ENCODE results near the gene N4BP3.

N4BP3 gene

GRCh38 chr5:178141550-178141949 is 28.2 kb downstream of the N4BP3 start:
- no peak for TF ChIP-seq CTCF (IDR thresholded peaks at IDR 0.05; ENCODE audit: low read depth, low read length, missing control alignments)
- H3K27me3 ChIP-seq (replicated peaks), result no peaks in the 10 kb centered on the region
- H3K27ac ChIP-seq, result no peak overlapping the region
- H3K36me3 ChIP-seq (replicated peaks), result peaks cover 25% of the 10 kb centered on the region
- H3K4me3 ChIP-seq (ENCODE audit: low read depth, low read length), result no peak overlapping the region
- in situ Hi-C loops (cut with HindIII; ENCODE audit: low pct_ligation_motif_present, low sequenced_read_pairs), result no loop called here
- DNase-seq, result no peak

DNA sequence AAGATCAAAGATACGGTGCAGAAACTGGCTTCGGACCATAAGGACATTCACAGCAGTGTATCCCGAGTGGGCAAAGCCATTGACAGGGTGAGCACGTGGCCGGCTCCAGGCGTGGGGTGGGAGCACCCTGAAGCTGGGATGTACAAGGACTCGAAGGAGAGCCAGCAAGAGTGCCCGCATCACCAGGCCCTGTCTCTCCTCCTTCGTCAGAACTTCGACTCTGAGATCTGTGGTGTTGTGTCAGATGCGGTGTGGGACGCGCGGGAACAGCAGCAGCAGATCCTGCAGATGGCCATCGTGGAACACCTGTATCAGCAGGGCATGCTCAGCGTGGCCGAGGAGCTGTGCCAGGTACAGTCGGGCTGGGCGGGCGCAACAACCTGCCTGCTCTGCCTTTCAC is 29.3 kb downstream of the N4BP3 start:
- Histone ChIP-seq H3K27me3 (replicated peaks) (no peaks in the 10 kb centered on the region), H3K27ac (no peak overlapping the region), H3K36me3 (replicated peaks) (peaks cover 36% of the 10 kb centered on the region), H3K4me3 (ENCODE audit: low read depth, low read length) (no peak overlapping the region)
- DNase-seq, result no peak
- in situ Hi-C loops (cut with HindIII; ENCODE audit: low pct_ligation_motif_present, low sequenced_read_pairs), result no loop called here
- TF ChIP-seq CTCF (IDR thresholded peaks at IDR 0.05; ENCODE audit: low read depth, low read length, missing control alignments), result no peak

GRCh38 chr5:178143246-178143645 is 29.9 kb downstream of the N4BP3 start:
- Histone ChIP-seq H3K27ac (no peak overlapping the region), H3K27me3 (replicated peaks) (no peaks in the 10 kb centered on the region), H3K4me3 (ENCODE audit: low read depth, low read length) (no peak overlapping the region), H3K36me3 (replicated peaks) (peaks cover 42% of the 10 kb centered on the region)
- in situ Hi-C loops (cut with HindIII; ENCODE audit: low pct_ligation_motif_present, low sequenced_read_pairs), result no loop called here
- no peak for DNase-seq
- no peak for TF ChIP-seq CTCF (IDR thresholded peaks at IDR 0.05; ENCODE audit: low read depth, low read length, missing control alignments)

DNA sequence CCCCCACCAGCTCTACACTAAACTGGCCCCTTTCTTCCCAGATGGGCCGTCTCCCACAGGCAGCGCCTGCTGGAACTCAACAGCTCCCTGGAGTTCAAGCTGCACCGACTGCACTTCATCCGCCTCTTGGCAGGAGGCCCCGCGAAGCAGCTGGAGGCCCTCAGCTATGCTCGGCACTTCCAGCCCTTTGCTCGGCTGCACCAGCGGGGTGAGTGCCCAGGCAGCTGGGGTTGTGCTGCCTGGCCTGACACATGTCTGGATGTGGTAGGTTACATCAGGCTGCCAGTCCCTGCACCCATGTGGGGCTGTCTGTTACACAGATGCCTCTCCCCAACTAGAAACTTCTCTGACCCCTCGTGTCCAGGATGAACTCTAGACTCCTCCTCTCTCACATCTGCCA is 30.6 kb downstream of the N4BP3 start:
- no peak for DNase-seq
- no peak for TF ChIP-seq CTCF (IDR thresholded peaks at IDR 0.05; ENCODE audit: low read depth, low read length, missing control alignments)
- in situ Hi-C loops (cut with HindIII; ENCODE audit: low pct_ligation_motif_present, low sequenced_read_pairs), result no loop called here
- Histone ChIP-seq H3K36me3 (replicated peaks) (peaks cover 42% of the 10 kb centered on the region), H3K27me3 (replicated peaks) (no peaks in the 10 kb centered on the region), H3K4me3 (ENCODE audit: low read depth, low read length) (no peak overlapping the region), H3K27ac (no peak overlapping the region)

DNA sequence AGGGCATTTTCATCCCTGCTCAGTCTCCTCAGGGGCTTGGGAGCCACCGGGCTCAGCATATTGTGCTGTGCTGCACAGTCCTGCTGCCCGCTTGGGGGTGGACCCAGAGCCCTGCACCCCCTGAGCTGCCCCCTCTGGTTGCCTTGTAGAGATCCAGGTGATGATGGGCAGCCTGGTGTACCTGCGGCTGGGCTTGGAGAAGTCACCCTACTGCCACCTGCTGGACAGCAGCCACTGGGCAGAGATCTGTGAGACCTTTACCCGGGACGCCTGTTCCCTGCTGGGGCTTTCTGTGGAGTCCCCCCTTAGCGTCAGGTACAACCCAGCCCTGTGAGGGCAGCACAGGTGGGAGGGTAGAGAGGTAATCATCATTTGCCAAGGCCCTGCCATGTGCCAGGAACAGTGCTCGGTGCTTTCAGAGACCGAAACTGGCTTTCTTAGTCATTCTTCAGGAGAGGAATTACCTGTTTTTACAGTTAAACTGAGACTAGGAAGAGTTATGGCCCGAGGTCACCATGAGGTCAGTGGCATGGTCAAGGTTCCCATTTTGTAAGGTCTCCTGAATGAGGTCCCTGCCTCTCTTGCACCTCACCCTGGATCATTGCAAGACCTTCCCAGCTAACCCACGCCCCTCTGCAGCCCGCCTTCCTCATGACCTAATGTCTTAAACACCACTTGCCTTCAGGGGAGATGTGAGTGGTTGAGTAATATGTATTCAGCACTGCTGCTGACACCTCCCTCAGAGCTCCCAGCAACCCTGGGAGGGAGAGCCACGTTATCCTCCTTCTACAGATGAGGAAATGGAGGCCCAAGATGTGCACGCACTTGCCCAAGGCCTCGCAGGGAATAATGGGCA is 32.9 kb downstream of the N4BP3 start:
- no peaks in the 10 kb centered on the region for H3K27me3 ChIP-seq (replicated peaks)
- H3K36me3 ChIP-seq (replicated peaks), result peaks cover 59% of the 10 kb centered on the region
- no peak overlapping the region for H3K27ac ChIP-seq
- H3K4me3 ChIP-seq (ENCODE audit: low read depth, low read length), result no peak overlapping the region
- peak; percentile 90 for TF ChIP-seq CTCF (IDR thresholded peaks at IDR 0.05; ENCODE audit: low read depth, low read length, missing control alignments)
- peak; percentile 47 for DNase-seq
- in situ Hi-C loops (cut with HindIII; ENCODE audit: low pct_ligation_motif_present, low sequenced_read_pairs), result no loop called here

- H3K27me3 ChIP-seq (replicated peaks), result no peaks in the 10 kb centered on the region
- no peak for TF ChIP-seq CTCF (IDR thresholded peaks at IDR 0.05; ENCODE audit: low read depth, low read length, missing control alignments)
- peaks cover 62% of the 10 kb centered on the region for H3K36me3 ChIP-seq (replicated peaks)
- in situ Hi-C loops (cut with HindIII; ENCODE audit: low pct_ligation_motif_present, low sequenced_read_pairs), result no loop called here
- no peak overlapping the region for H3K4me3 ChIP-seq (ENCODE audit: low read depth, low read length)
- DNase-seq, result no peak
- H3K27ac ChIP-seq, result no peak overlapping the region
Observed at GRCh38 chr5:178147406-178147805, 34.1 kb downstream of the N4BP3 start.
